Fibroblast of lung (primary cell): ENCODE data around the gene BZW2. TPM values are rescaled to one million over a fixed set of nuclear protein-coding genes. Genes with fewer than 3 reads are reported as not detected.

Source experiments
- DNase-seq, 2 donors: peaks; one replicate each; pipeline versions ENCODE4 v3.0.0 to v3.0.0-alpha.2; 2010; ENCODE audit warnings: low read depth in 2 of 2
- H2AFZ ChIP-seq: 2 replicates; pipeline ENCODE4 v1.5.1; 2012; ENCODE audit warnings: low read length, control low read depth, inconsistent platforms
- H3K27ac ChIP-seq: 2 replicates; pipeline ENCODE4 v1.5.1; 2011; ENCODE audit warnings: low read length, control low read depth; ENCODE audit not compliant: insufficient read depth
- H3K27me3 ChIP-seq: 2 replicates; pipeline ENCODE4 v1.5.1; 2011; ENCODE audit warnings: mild to moderate bottlenecking, low read length; ENCODE audit not compliant: control insufficient read depth, insufficient read depth
- H3K36me3 ChIP-seq: 2 replicates; pipeline ENCODE4 v1.5.1; 2011; ENCODE audit warnings: low read length; ENCODE audit not compliant: control insufficient read depth, insufficient read depth
- H3K4me1 ChIP-seq: 2 replicates; pipeline ENCODE4 v1.5.1; 2011; ENCODE audit warnings: low read length; ENCODE audit not compliant: control insufficient read depth, insufficient read depth; ENCODE audit errors: extremely low read depth
- H3K4me2 ChIP-seq: 2 replicates; pipeline ENCODE4 v1.5.1; 2011; ENCODE audit warnings: low read length, control low read depth; ENCODE audit not compliant: insufficient read depth; ENCODE audit errors: extremely low read depth
- H3K4me3 ChIP-seq, 4 experiments: fragments of 200-600 bp in 1 of 4; sonication (generic) in 1 of 4; replicated peaks in 1 of 4; 2 replicates each; pipeline ENCODE4 v1.5.1; 2011 to 2016; ENCODE audit warnings: low read length in 4 of 4, low read depth in 3 of 4, mild to moderate bottlenecking in 3 of 4, control low read depth in 2 of 4, inconsistent platforms in 1 of 4, mixed read lengths in 1 of 4; ENCODE audit not compliant: insufficient read depth in 1 of 4; ENCODE audit errors: control extremely low read depth in 1 of 4
- H3K79me2 ChIP-seq: 2 replicates; pipeline ENCODE4 v1.5.1; 2012; ENCODE audit warnings: mild to moderate bottlenecking, low read length, inconsistent platforms; ENCODE audit not compliant: control insufficient read depth, insufficient read depth
- H3K9ac ChIP-seq: 2 replicates; pipeline ENCODE4 v1.5.1; 2011; ENCODE audit warnings: mild to moderate bottlenecking, low read length, control low read depth; ENCODE audit not compliant: insufficient read depth
- H3K9me3 ChIP-seq: 2 replicates; pipeline ENCODE4 v1.5.1; 2012; ENCODE audit warnings: low read depth, low read length; ENCODE audit not compliant: control insufficient read depth, insufficient read depth
- H4K20me1 ChIP-seq: 2 replicates; pipeline ENCODE4 v1.5.1; 2011; ENCODE audit warnings: low read length; ENCODE audit not compliant: control insufficient read depth, insufficient read depth; ENCODE audit errors: extremely low read depth
- CTCF ChIP-seq, 2 donors: IDR thresholded peaks in 1 of 2; conservative IDR thresholded peaks in 1 of 2; 1 replicate in 1 of 2; 2 replicates in 1 of 2; pipeline ENCODE4 v1.5.1; 2011 to 2012; ENCODE audit warnings: low read length in 2 of 2, control low read depth in 1 of 2, inconsistent platforms in 1 of 2, low read depth in 1 of 2, mild to moderate bottlenecking in 1 of 2
- EZH2 ChIP-seq: IDR thresholded peaks from 2 replicates; pipeline ENCODE4 v1.5.1; 2012; ENCODE audit warnings: low read length, control low read depth, mild to moderate bottlenecking; ENCODE audit errors: missing control alignments
- polyA plus RNA-seq, 2 donors: library from polyadenylated mRNA; depleted of rRNA in 1 of 2; stranded (reverse) in 1 of 2; unstranded in 1 of 2; fragments of >200 nt; gene quantifications; 2 replicates each; pipeline ENCODE4 v1.2.1, GENCODE V29; 2011 to 2012; ENCODE audit warnings: missing spikeins in 1 of 2
- total RNA-seq: library from RNA; depleted of rRNA; stranded (reverse); fragments of >200 nt; gene quantifications from 2 replicates; pipeline ENCODE4 v1.2.1, GENCODE V29; 2014

Gene BZW2
- total and polyA plus RNA-seq, 2 donors (not counting 1 experiment from before 2014, with no cell fraction given): 43.3 to 88.8 TPM

DNA sequence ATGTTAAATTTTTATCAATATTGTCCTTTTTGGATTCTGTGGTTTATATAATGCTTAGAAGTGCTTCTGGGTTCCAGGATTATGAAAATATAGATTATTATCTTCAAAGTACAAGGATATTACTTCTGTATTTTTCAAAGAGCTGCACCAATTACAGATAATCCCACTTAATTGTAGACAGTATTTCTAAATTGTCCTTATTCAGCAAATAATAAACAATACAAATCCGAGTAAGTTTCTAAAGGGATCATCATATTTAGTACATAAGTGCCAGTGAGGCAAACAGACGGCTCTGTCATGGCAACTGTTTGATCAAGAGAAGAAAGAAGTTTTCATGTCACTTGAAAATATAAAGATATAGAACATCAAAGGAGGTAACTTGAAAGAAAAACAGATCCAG lies 19.6 kb upstream of the BZW2 start:
- Histone ChIP-seq H3K27me3 (no peaks in the 10 kb centered on the region), H3K27ac (no peak overlapping the region), H3K79me2 (no peaks in the 10 kb centered on the region), H2AFZ (no peak overlapping the region), H3K4me1 (no peaks in the 10 kb centered on the region), H3K36me3 (peaks cover 4% of the 10 kb centered on the region), H4K20me1 (no peaks in the 10 kb centered on the region), H3K9ac (no peak overlapping the region), H3K4me3 (no peak overlapping the region), H3K9me3 (no peaks in the 10 kb centered on the region), H3K4me2 (no peak overlapping the region)
- DNase-seq: no peak
- TF ChIP-seq EZH2: no peak
- TF ChIP-seq CTCF (conservative IDR thresholded peaks at IDR 0.05 in 1 of 2, IDR thresholded peaks at IDR 0.05 in 1 of 2; ENCODE audit: low read depth in 1 of 2, low read length in 2 of 2): no peak

- DNase-seq: peak; percentile 18 to 72
- Histone ChIP-seq H3K4me2 (peak overlapping the region; percentile 23), H3K4me3 (no peak overlapping the region), H3K27ac (no peak overlapping the region), H3K36me3 (peaks cover 3% of the 10 kb centered on the region), H3K4me1 (no peaks in the 10 kb centered on the region), H2AFZ (no peak overlapping the region), H3K27me3 (no peaks in the 10 kb centered on the region), H4K20me1 (no peaks in the 10 kb centered on the region), H3K9me3 (no peaks in the 10 kb centered on the region), H3K9ac (no peak overlapping the region), H3K79me2 (no peaks in the 10 kb centered on the region)
- TF ChIP-seq EZH2: no peak
- TF ChIP-seq CTCF (conservative IDR thresholded peaks at IDR 0.05 in 1 of 2, IDR thresholded peaks at IDR 0.05 in 1 of 2; ENCODE audit: low read depth in 1 of 2, low read length in 2 of 2): no peak
Measured at GRCh38 chr7:16627236-16627635, 18.7 kb upstream of the BZW2 start.

- H4K20me1 ChIP-seq: no peaks in the 10 kb centered on the region
- H3K4me1 ChIP-seq: no peaks in the 10 kb centered on the region
- no peak overlapping the region for H3K4me3 ChIP-seq
- no peak overlapping the region for H3K27ac ChIP-seq
- no peaks in the 10 kb centered on the region for H3K9me3 ChIP-seq
- no peak overlapping the region for H3K9ac ChIP-seq
- H3K27me3 ChIP-seq: no peaks in the 10 kb centered on the region
- no peaks in the 10 kb centered on the region for H3K36me3 ChIP-seq
- H2AFZ ChIP-seq: no peak overlapping the region
- H3K4me2 ChIP-seq: no peak overlapping the region
- H3K79me2 ChIP-seq: no peaks in the 10 kb centered on the region
- DNase-seq: no peak
- TF ChIP-seq CTCF (conservative IDR thresholded peaks at IDR 0.05 in 1 of 2, IDR thresholded peaks at IDR 0.05 in 1 of 2; ENCODE audit: low read depth in 1 of 2, low read length in 2 of 2) (no peak), EZH2 (no peak)
Measured at GRCh38 chr7:16630654-16631053, 15.3 kb upstream of the BZW2 start.
